K562 (cell line): ENCODE results near the gene FBXL13. TPM values are rescaled to one million over a fixed set of nuclear protein-coding genes. Genes with fewer than 3 reads are reported as not detected.

ENCODE experiments used
- CREM ChIP-seq: IDR thresholded peaks from 2 replicates; pipeline ENCODE4 v1.6.1; 2014; ENCODE audit warnings: antibody characterized with exemption, low read depth
- EP400 ChIP-seq: fragments of 450-650 bp; IDR thresholded peaks from 2 replicates; pipeline ENCODE4 v1.6.1; 2017; ENCODE audit warnings: antibody characterized with exemption, mild to moderate bottlenecking, moderate library complexity
- FOXK2 ChIP-seq, 2 experiments: fragments of 450-650 bp; IDR thresholded peaks in 1 of 2; conservative IDR thresholded peaks in 1 of 2; 2 replicates each; pipeline ENCODE4 v1.6.1; 2016; ENCODE audit warnings: low read depth in 2 of 2, mild to moderate bottlenecking in 1 of 2
- GABPB1 ChIP-seq: sonication (generic); formaldehyde crosslinking; IDR thresholded peaks from 2 replicates; pipeline ENCODE4 v1.8.0; 2022; ENCODE audit warnings: mild to moderate bottlenecking, missing genetic modification reagents
- MEIS2 ChIP-seq: fragments of 450-650 bp; IDR thresholded peaks from 2 replicates; pipeline ENCODE4 v1.6.1; 2014; ENCODE audit warnings: mild to moderate bottlenecking; ENCODE audit not compliant: partially characterized antibody
- MTA2 ChIP-seq: fragments of 450-650 bp; IDR thresholded peaks from 2 replicates; pipeline ENCODE4 v1.6.1; 2016; ENCODE audit warnings: low read depth
- NR2C1 ChIP-seq, 2 experiments: fragments of 450-650 bp; IDR thresholded peaks; 2 replicates each; pipeline ENCODE4 v1.6.1; 2017; ENCODE audit warnings: mild to moderate bottlenecking in 2 of 2, antibody characterized with exemption in 1 of 2, inconsistent platforms in 1 of 2, missing compliant biosample characterization in 1 of 2, missing genetic modification characterization in 1 of 2
- PHF21A ChIP-seq: fragments of 450-650 bp; IDR thresholded peaks from 2 replicates; pipeline ENCODE4 v1.6.1; 2017; ENCODE audit warnings: low read depth, borderline replicate concordance
- POLR2A ChIP-seq: fragments of 450-650 bp; conservative IDR thresholded peaks from 2 replicates; pipeline ENCODE4 v1.6.1; 2016
- TEAD4 ChIP-seq, 2 experiments: sonication (generic) in 1 of 2; formaldehyde crosslinking in 1 of 2; IDR thresholded peaks; 2 replicates each; pipeline versions ENCODE4 v1.6.1 to v1.8.0; 2012 to 2022; ENCODE audit warnings: borderline replicate concordance in 1 of 2, inconsistent platforms in 1 of 2, low read length in 1 of 2, mild to moderate bottlenecking in 1 of 2, missing genetic modification reagents in 1 of 2
- ZBED1 ChIP-seq: IDR thresholded peaks from 2 replicates; pipeline ENCODE4 v1.6.1; 2014
- ZNF184 ChIP-seq: sonication (generic); formaldehyde crosslinking; IDR thresholded peaks from 2 replicates; pipeline ENCODE4 v1.5.0; 2020; ENCODE audit warnings: missing genetic modification reagents
- ZNF311 ChIP-seq: fragments of 250-450 bp; sonication (Bioruptor Pico); IDR thresholded peaks from 2 replicates; pipeline ENCODE4 v1.4.0; 2020; ENCODE audit warnings: mild to moderate bottlenecking, moderate library complexity
- ZNF589 ChIP-seq: fragments of 200-800 bp; sonication (Bioruptor generic); IDR thresholded peaks from 2 replicates; pipeline ENCODE4 v1.6.1; 2016; ENCODE audit warnings: low read depth, missing genetic modification characterization, missing compliant biosample characterization
- polyA plus RNA-seq, 8 experiments: library from polyadenylated mRNA; depleted of rRNA in 4 of 8; stranded (reverse) in 5 of 8; unstranded in 3 of 8; fragments of >200 nt; fragmentation: Nextera tagmentation in 2 of 8; fragmentation: Illumina TruSeq in 1 of 8; extraction: Ambion mirVana in 2 of 8; extraction: Trizol in 1 of 8; gene quantifications; 2 replicates each; pipeline versions ENCODE4 v1.2.1 to v1.2.3, GENCODE V29; 2011 to 2014; ENCODE audit warnings: inconsistent platforms in 1 of 8, missing spikeins in 1 of 8
- total RNA-seq, 7 experiments: library from RNA; depleted of rRNA in 6 of 7; stranded (reverse); fragments of >200 nt in 6 of 7; fragmentation: Illumina TruSeq in 2 of 7; extraction: Trizol in 2 of 7; gene quantifications; 2 replicates each; pipeline versions ENCODE4 v1.2.1 to v1.2.3, GENCODE V29; 2011 to 2021; ENCODE audit warnings: low replicate concordance in 1 of 7
- TF ChIP-seq, protein P1 (sequence below), 2 experiments: fragments of 450-650 bp in 1 of 2; IDR thresholded peaks; 2 replicates each; pipeline ENCODE4 v1.6.1; 2011 to 2017; ENCODE audit warnings: low read depth in 2 of 2, antibody characterized with exemption in 1 of 2, borderline replicate concordance in 1 of 2, low read length in 1 of 2, mild to moderate bottlenecking in 1 of 2, mixed read lengths in 1 of 2; ENCODE audit not compliant: control insufficient read depth in 1 of 2
- TF ChIP-seq, protein P2 (sequence below), 2 experiments: fragments of 450-650 bp; IDR thresholded peaks; 2 replicates each; pipeline ENCODE4 v1.6.1; 2016
- TF ChIP-seq, protein P3 (sequence below): fragments of 450-650 bp; IDR thresholded peaks from 2 replicates; pipeline ENCODE4 v1.6.1; 2016; ENCODE audit warnings: antibody characterized with exemption
- TF ChIP-seq, protein P4 (sequence below): sonication (generic); formaldehyde crosslinking; IDR thresholded peaks from 2 replicates; pipeline ENCODE4 v1.8.0; 2022; ENCODE audit warnings: mild to moderate bottlenecking, missing genetic modification reagents, borderline replicate concordance

Gene FBXL13
- total and polyA plus RNA-seq, 9 of the 15 experiments (the other 6 are each of a cell fraction or from before 2014, with no cell fraction given) = 16.3 to 55.0 (median 25.4) TPM

DNA sequence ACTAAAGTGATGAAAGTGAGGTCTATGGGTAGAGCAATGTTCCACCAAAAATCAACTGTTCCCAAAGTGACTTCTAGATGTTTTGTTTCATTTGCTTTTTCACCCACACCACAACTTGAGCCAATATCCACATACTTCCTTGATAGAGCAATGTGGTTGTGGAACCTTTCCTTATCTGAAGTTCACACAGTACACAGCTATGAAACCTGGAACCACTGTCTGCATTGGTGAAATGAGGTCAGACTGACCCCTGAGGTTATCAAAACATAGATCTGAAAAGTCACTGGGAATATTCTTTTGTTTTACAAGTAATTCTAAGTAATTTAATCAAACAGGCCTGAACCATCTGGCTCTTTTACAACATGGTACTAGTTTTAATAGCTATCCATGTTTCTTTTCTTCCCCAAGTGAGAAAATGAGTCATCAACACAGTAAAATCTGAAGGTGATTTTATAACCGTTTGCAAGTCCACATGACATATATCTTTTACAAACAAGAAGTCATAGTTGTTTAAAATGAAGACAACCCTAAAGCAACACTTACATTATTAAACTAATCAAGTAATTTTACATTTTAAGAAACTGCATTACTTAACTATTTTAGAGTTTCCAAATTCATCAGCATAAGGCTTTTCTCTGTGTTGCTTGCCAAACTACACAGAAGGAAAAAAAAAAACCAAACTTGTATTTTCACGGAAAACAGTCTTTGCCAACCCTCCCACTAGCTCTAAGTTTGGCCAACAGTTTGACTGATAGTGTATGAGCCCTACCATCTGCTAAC, 81.5 kb downstream of the FBXL13 start (continued):
- TF ChIP-seq, protein P1, sequence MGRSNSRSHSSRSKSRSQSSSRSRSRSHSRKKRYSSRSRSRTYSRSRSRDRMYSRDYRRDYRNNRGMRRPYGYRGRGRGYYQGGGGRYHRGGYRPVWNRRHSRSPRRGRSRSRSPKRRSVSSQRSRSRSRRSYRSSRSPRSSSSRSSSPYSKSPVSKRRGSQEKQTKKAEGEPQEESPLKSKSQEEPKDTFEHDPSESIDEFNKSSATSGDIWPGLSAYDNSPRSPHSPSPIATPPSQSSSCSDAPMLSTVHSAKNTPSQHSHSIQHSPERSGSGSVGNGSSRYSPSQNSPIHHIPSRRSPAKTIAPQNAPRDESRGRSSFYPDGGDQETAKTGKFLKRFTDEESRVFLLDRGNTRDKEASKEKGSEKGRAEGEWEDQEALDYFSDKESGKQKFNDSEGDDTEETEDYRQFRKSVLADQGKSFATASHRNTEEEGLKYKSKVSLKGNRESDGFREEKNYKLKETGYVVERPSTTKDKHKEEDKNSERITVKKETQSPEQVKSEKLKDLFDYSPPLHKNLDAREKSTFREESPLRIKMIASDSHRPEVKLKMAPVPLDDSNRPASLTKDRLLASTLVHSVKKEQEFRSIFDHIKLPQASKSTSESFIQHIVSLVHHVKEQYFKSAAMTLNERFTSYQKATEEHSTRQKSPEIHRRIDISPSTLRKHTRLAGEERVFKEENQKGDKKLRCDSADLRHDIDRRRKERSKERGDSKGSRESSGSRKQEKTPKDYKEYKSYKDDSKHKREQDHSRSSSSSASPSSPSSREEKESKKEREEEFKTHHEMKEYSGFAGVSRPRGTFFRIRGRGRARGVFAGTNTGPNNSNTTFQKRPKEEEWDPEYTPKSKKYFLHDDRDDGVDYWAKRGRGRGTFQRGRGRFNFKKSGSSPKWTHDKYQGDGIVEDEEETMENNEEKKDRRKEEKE (IDR thresholded peaks at IDR 0.05; ENCODE audit: borderline replicate concordance in 1 of 2, control insufficient read depth in 1 of 2, low read depth in 2 of 2, low read length in 1 of 2) = no peak
- TF ChIP-seq CREM (peak; percentile 78), TEAD4 (IDR thresholded peaks at IDR 0.05; ENCODE audit: low read length) (peak; percentile 98), TEAD4 (CRISPR knock-in tag; IDR thresholded peaks at IDR 0.05; ENCODE audit: borderline replicate concordance) (no peak), MEIS2 (no peak), POLR2A (0 out of 2 replicates have a peak, but pooled peaks have one; percentile 15), MTA2 (peak; percentile 88), ZNF589 (CRISPR knock-in tag) (peak; percentile 87), ZNF311 (CRISPR knock-in tag) (peak; percentile 23; the same call in 1 of the 2 replicates), EP400 (peak; percentile 69), ZBED1 (peak; percentile 88; the same call in 1 of the 2 replicates), NR2C1 (IDR thresholded peaks at IDR 0.05) (peak; percentile 86), NR2C1 (tag; IDR thresholded peaks at IDR 0.05) (peak; percentile 90), PHF21A (0 out of 2 replicates have a peak, but pooled peaks have one; percentile 46), GABPB1 (CRISPR knock-in tag) (0 out of 2 replicates have a peak, but pooled peaks have one; percentile 9), ZNF184 (CRISPR knock-in tag) (no peak), FOXK2 (conservative IDR thresholded peaks at IDR 0.05 in 1 of 2, IDR thresholded peaks at IDR 0.05 in 1 of 2; ENCODE audit: low read depth in 2 of 2) (peak; percentile 87 to 92)
- TF ChIP-seq, protein P2, sequence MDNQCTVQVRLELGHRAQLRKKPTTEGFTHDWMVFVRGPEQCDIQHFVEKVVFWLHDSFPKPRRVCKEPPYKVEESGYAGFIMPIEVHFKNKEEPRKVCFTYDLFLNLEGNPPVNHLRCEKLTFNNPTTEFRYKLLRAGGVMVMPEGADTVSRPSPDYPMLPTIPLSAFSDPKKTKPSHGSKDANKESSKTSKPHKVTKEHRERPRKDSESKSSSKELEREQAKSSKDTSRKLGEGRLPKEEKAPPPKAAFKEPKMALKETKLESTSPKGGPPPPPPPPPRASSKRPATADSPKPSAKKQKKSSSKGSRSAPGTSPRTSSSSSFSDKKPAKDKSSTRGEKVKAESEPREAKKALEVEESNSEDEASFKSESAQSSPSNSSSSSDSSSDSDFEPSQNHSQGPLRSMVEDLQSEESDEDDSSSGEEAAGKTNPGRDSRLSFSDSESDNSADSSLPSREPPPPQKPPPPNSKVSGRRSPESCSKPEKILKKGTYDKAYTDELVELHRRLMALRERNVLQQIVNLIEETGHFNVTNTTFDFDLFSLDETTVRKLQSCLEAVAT (IDR thresholded peaks at IDR 0.05) = peak; percentile 59 to 83; a peak in 2 of 4 replicates
- TF ChIP-seq, protein P3, sequence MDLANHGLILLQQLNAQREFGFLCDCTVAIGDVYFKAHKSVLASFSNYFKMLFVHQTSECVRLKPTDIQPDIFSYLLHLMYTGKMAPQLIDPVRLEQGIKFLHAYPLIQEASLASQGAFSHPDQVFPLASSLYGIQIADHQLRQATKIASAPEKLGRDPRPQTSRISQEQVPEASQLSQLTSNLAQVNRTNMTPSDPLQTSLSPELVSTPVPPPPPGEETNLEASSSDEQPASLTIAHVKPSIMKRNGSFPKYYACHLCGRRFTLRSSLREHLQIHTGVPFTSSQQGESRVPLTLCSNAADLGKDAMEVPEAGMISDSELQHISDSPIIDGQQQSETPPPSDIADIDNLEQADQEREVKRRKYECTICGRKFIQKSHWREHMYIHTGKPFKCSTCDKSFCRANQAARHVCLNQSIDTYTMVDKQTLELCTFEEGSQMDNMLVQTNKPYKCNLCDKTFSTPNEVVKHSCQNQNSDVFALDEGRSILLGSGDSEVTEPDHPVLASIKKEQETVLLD = peak; percentile 79
- TF ChIP-seq, protein P4, sequence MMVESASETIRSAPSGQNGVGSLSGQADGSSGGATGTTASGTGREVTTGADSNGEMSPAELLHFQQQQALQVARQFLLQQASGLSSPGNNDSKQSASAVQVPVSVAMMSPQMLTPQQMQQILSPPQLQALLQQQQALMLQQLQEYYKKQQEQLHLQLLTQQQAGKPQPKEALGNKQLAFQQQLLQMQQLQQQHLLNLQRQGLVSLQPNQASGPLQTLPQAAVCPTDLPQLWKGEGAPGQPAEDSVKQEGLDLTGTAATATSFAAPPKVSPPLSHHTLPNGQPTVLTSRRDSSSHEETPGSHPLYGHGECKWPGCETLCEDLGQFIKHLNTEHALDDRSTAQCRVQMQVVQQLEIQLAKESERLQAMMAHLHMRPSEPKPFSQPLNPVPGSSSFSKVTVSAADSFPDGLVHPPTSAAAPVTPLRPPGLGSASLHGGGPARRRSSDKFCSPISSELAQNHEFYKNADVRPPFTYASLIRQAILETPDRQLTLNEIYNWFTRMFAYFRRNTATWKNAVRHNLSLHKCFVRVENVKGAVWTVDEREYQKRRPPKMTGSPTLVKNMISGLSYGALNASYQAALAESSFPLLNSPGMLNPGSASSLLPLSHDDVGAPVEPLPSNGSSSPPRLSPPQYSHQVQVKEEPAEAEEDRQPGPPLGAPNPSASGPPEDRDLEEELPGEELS (CRISPR knock-in tag) = no peak
